Measurements from ENCODE around the gene HGD. TPM values are rescaled to one million over a fixed set of nuclear protein-coding genes. Genes with fewer than 3 reads are reported as not detected.

The HGD gene, protein sequence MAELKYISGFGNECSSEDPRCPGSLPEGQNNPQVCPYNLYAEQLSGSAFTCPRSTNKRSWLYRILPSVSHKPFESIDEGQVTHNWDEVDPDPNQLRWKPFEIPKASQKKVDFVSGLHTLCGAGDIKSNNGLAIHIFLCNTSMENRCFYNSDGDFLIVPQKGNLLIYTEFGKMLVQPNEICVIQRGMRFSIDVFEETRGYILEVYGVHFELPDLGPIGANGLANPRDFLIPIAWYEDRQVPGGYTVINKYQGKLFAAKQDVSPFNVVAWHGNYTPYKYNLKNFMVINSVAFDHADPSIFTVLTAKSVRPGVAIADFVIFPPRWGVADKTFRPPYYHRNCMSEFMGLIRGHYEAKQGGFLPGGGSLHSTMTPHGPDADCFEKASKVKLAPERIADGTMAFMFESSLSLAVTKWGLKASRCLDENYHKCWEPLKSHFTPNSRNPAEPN
- 17.7 to 25.2 TPM (median 21.9 TPM) in 5 replicates for total RNA-seq (2022; extraction: Qiagen RNA extraction)

DNA sequence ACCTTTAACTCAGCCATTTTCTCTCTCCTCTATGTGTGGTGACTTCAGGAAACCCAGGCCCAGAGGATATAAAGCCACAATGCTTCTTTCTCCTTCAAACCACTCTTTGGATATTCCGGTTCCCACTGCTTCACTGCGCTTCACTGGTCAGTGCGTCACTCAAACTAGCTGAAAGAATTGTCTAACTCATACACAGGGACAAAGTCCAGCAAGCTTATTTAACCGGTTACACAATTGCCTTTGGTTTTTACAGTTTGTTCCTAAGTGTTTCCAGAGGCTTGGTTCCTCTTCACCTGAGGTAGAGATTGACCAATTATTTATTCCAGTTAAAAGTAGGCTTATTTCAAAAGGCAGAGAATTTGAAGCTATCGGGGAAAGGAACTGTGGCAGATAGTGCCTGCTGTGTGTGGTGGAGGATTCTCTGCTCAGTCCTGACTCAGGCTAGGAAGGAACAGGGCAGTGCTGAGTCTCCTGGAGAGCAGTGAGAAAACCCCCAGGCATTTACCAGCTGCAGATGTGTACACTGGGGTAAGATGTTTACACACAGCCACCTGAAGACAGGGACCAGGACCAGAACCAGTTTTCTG is at the start of gene HGD:
Gene HGD (minus strand): TSS at position 145 of the 587 bp plus-strand sequence. CDS start 128 bp downstream, at position 17.

DNA sequence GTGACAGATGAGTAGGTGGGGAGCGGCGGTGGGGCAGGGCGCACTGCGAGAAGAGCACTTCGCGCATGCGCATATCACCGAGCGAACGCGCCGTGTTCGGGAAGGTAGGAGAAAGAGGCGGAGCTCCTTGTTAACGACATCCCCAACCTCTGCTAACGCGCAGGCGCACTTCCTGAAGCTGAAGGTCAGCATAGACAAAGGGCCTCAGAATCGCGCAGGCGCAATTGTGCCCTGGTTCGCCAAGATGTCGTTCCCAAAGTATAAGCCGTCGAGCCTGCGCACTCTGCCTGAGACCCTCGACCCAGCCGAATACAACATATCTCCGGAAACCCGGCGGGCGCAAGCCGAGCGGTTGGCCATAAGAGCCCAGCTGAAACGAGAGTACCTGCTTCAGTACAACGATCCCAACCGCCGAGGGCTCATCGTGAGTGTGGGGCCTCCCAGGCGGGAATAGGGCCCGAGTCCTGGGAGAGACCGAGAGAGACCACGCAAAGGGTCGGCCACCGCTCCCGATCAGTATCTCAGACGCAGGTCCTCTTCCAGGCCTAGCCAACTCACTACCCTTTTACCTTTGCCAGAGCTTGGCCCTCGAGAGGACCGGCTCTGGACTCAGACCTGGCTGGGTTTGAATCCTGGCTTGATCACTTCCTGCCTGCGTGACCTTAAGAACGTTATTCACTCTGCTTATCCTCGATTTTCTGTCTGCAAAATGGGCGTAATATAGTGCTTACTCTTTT is 85.8 kb downstream of the HGD start, which contains the start of gene NDUFB4:
Gene NDUFB4 (plus strand): TSS at position 221 of the 737 bp plus-strand sequence. CDS start 24 bp downstream, at position 245.

Other genes starting within 250 kb of the HGD start
- gene FSTL1, start 231.2 kb downstream of the HGD start, total RNA-seq (2022; extraction: Qiagen RNA extraction), result 44.5 to 74.3 TPM (median 60.0 TPM) in 5 replicates
- 194 to 346 TPM (median 201 TPM) in 5 replicates for gene NDUFB4, start 85.9 kb downstream of the HGD start, total RNA-seq (2022; extraction: Qiagen RNA extraction)
- 14.2 to 18.5 TPM (median 17.5 TPM) in 5 replicates for gene RABL3, start 60.3 kb upstream of the HGD start, total RNA-seq (2022; extraction: Qiagen RNA extraction)
- gene GTF2E1, start 60.5 kb upstream of the HGD start, total RNA-seq (2022; extraction: Qiagen RNA extraction), result 13.2 to 18.5 TPM (median 15.2 TPM) in 5 replicates
- gene STXBP5L, start 226.0 kb upstream of the HGD start, total RNA-seq (2022; extraction: Qiagen RNA extraction), result not detected in 5 replicates